ENCODE measurements around the gene AGO4. TPM values are rescaled to one million over a fixed set of nuclear protein-coding genes. Genes with fewer than 3 reads are reported as not detected.

Gene AGO4
- total RNA-seq, 2 experiments from 2014 or later: 6.5 to 18.6 TPM

DNA sequence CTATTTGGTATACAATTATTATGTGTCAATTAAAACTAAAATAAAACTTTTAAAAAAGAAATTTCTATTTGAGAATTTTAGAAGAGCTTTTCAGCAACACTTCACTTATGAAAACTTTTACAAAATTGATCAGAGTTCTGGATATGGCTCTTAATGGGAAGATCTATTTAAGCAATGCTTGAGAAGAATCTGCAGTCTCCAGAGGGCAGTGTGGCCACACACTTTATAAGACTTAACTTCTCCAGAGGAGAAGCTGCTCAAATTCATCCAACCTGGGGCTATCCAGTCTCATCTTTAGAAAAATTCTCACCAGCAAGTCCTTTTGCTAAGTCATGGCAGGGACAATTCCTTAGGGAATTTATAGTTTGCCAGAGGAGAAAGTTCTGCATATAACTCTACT lies 50.0 kb downstream of the AGO4 start:
- H3K4me1 ChIP-seq (ENCODE audit: insufficient read depth, low read length, poor library complexity, severe bottlenecking): no peaks in the 10 kb centered on the region
- H3K4me2 ChIP-seq (ENCODE audit: low read length): no peak overlapping the region
- POLR2A ChIA-PET: no interaction called here
- no peaks in the 10 kb centered on the region for H3K9me2 ChIP-seq (ENCODE audit: insufficient read depth, low read length)
- H3K36me3 ChIP-seq (ENCODE audit: insufficient read depth, low read length): peaks cover 4% of the 10 kb centered on the region; the same call in 1 of the 2 replicates
- peak; percentile 72 for TF ChIP-seq CTCF (conservative IDR thresholded peaks at IDR 0.05; ENCODE audit: low read length)
- TF ChIP-seq EZH2phosphoT487 (IDR thresholded peaks at IDR 0.05; ENCODE audit: borderline replicate concordance, low read depth, low read length): no peak
- intact Hi-C loops (cut with micrococcal nuclease; ENCODE audit: unreplicated experiment): no loop called here
- H3K9me3 ChIP-seq (ENCODE audit: low read length): no peaks in the 10 kb centered on the region
- BruUV-seq (replicated peaks): no TSS peak
- H3K4me3 ChIP-seq (ENCODE audit: low read depth, low read length, poor library complexity, severe bottlenecking): no peak overlapping the region
- H4K20me1 ChIP-seq (ENCODE audit: insufficient read depth, low read length): no peaks in the 10 kb centered on the region
- no peak overlapping the region for H2AFZ ChIP-seq (ENCODE audit: low read length)
- H3K79me2 ChIP-seq (ENCODE audit: insufficient read depth, low read depth, low read length): no peaks in the 10 kb centered on the region
- DNase-seq (ENCODE audit: low spot score): peak; percentile 30
- no peak overlapping the region for H3K27ac ChIP-seq (ENCODE audit: low read depth, low read length, poor library complexity, severe bottlenecking)
- CTCF ChIA-PET (ENCODE audit: unreplicated experiment): no interaction called here

GRCh38 chr1:35860696-35861095 lies 52.9 kb downstream of the AGO4 start:
- H2AFZ ChIP-seq (ENCODE audit: low read length): no peak overlapping the region
- no peaks in the 10 kb centered on the region for H3K36me3 ChIP-seq (ENCODE audit: insufficient read depth, low read length)
- intact Hi-C loops (cut with micrococcal nuclease; ENCODE audit: unreplicated experiment): no loop called here
- TF ChIP-seq EZH2phosphoT487 (IDR thresholded peaks at IDR 0.05; ENCODE audit: borderline replicate concordance, low read depth, low read length) (no peak), CTCF (conservative IDR thresholded peaks at IDR 0.05; ENCODE audit: low read length) (no peak)
- no peaks in the 10 kb centered on the region for H3K4me1 ChIP-seq (ENCODE audit: insufficient read depth, low read length, poor library complexity, severe bottlenecking)
- ChIA-PET CTCF (ENCODE audit: unreplicated experiment) (interaction anchor here (0.5 kb wide), 1 partner anchor 26 kb away, joined by 3 read pairs; no protein-coding TSS in a partner anchor), POLR2A (interaction anchor here (0.6 to 1.1 kb wide), 3 partner anchors 10 to 323 kb away, joined by 3 to 5 read pairs (median 3); no protein-coding TSS in a partner anchor)
- H3K4me3 ChIP-seq (ENCODE audit: low read depth, low read length, poor library complexity, severe bottlenecking): no peak overlapping the region
- H3K79me2 ChIP-seq (ENCODE audit: insufficient read depth, low read depth, low read length): no peaks in the 10 kb centered on the region
- H3K4me2 ChIP-seq (ENCODE audit: low read length): no peak overlapping the region
- BruUV-seq (replicated peaks): no TSS peak
- H3K9me2 ChIP-seq (ENCODE audit: insufficient read depth, low read length): no peaks in the 10 kb centered on the region
- H3K27ac ChIP-seq (ENCODE audit: low read depth, low read length, poor library complexity, severe bottlenecking): no peak overlapping the region
- no peaks in the 10 kb centered on the region for H4K20me1 ChIP-seq (ENCODE audit: insufficient read depth, low read length)
- no peak for DNase-seq (ENCODE audit: low spot score)
- H3K9me3 ChIP-seq (ENCODE audit: low read length): no peaks in the 10 kb centered on the region

DNA sequence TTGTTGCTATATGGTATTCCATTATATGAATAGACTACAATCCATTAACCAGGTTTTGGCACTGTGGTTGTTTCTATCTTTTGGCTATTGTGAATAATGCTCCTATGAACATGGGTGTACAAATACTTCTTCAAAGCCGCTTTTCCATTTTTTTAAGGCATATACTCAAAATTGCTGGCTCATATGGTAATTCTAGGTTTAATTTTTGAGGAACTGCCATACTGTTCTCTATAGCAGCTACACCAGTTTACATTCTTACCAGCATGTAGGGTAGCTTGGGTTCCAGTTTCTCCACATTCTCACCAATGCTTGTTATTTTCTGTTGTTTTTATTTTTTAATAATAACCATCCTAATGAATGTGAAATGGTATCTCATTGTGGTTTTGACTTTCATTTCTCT lies 55.3 kb downstream of the AGO4 start:
- no peak for DNase-seq (ENCODE audit: low spot score)
- no peak for TF ChIP-seq CTCF (conservative IDR thresholded peaks at IDR 0.05; ENCODE audit: low read length)
- no peak for TF ChIP-seq EZH2phosphoT487 (IDR thresholded peaks at IDR 0.05; ENCODE audit: borderline replicate concordance, low read depth, low read length)
- CTCF ChIA-PET (ENCODE audit: unreplicated experiment): no interaction called here
- intact Hi-C loops (cut with micrococcal nuclease; ENCODE audit: unreplicated experiment): no loop called here
- no peak overlapping the region for H2AFZ ChIP-seq (ENCODE audit: low read length)
- H3K4me1 ChIP-seq (ENCODE audit: insufficient read depth, low read length, poor library complexity, severe bottlenecking): no peaks in the 10 kb centered on the region
- no peak overlapping the region for H3K4me2 ChIP-seq (ENCODE audit: low read length)
- no peaks in the 10 kb centered on the region for H3K36me3 ChIP-seq (ENCODE audit: insufficient read depth, low read length)
- H4K20me1 ChIP-seq (ENCODE audit: insufficient read depth, low read length): no peaks in the 10 kb centered on the region
- no peaks in the 10 kb centered on the region for H3K9me3 ChIP-seq (ENCODE audit: low read length)
- no peak overlapping the region for H3K27ac ChIP-seq (ENCODE audit: low read depth, low read length, poor library complexity, severe bottlenecking)
- H3K79me2 ChIP-seq (ENCODE audit: insufficient read depth, low read depth, low read length): no peaks in the 10 kb centered on the region
- no TSS peak for BruUV-seq (replicated peaks)
- POLR2A ChIA-PET: no interaction called here
- no peak overlapping the region for H3K4me3 ChIP-seq (ENCODE audit: low read depth, low read length, poor library complexity, severe bottlenecking)
- no peaks in the 10 kb centered on the region for H3K9me2 ChIP-seq (ENCODE audit: insufficient read depth, low read length)

Measured in OCI-LY7 (cell line).